Fibroblast of skin of abdomen (primary cell): ENCODE results near the gene VPS35L.
A peak's percentile ranks its signal among the peaks of the same experiment; 100 is the strongest.

Source experiments
- DNase-seq: peaks from one replicate; pipeline ENCODE4 v3.0.0-alpha.2; 2013

The VPS35L gene

GRCh38 chr16:19696961-19697360 is 141.5 kb downstream of the VPS35L start:
- no peak for DNase-seq

- DNase-seq, result no peak
Observed at GRCh38 chr16:19697756-19698318, 142.3 kb downstream of the VPS35L start.

- peak; percentile 49 for DNase-seq
Observed at GRCh38 chr16:19698480-19699465, 143.3 kb downstream of the VPS35L start.

- DNase-seq, result no peak
Observed at GRCh38 chr16:19699472-19699871, 144.0 kb downstream of the VPS35L start.

GRCh38 chr16:19700319-19700781 is 144.8 kb downstream of the VPS35L start:
- DNase-seq, result peak; percentile 16

GRCh38 chr16:19701091-19701490 is 145.6 kb downstream of the VPS35L start:
- peak; percentile 5 for DNase-seq

- DNase-seq, result no peak
Observed at GRCh38 chr16:19703172-19703889, 147.8 kb downstream of the VPS35L start.

- DNase-seq, result peak; percentile 43
Observed at GRCh38 chr16:19704321-19705145, 149.0 kb downstream of the VPS35L start.

- DNase-seq, result no peak
Observed at GRCh38 chr16:19705146-19705501, 149.6 kb downstream of the VPS35L start.

GRCh38 chr16:19705843-19706242 is 150.3 kb downstream of the VPS35L start:
- DNase-seq, result no peak

- no peak for DNase-seq
Observed at GRCh38 chr16:19706846-19707245, 151.3 kb downstream of the VPS35L start.

GRCh38 chr16:19707569-19708295 is 152.2 kb downstream of the VPS35L start:
- no peak for DNase-seq

- no peak for DNase-seq
Observed at GRCh38 chr16:19708296-19709205, 153.0 kb downstream of the VPS35L start.

- DNase-seq, result no peak
Observed at GRCh38 chr16:19709381-19710136, 154.1 kb downstream of the VPS35L start.

GRCh38 chr16:19710191-19710908 is 154.8 kb downstream of the VPS35L start:
- no peak for DNase-seq

GRCh38 chr16:19710991-19711545 is 155.6 kb downstream of the VPS35L start:
- no peak for DNase-seq

GRCh38 chr16:19711643-19712042 is 156.1 kb downstream of the VPS35L start:
- no peak for DNase-seq

GRCh38 chr16:19712418-19713058 is 157.0 kb downstream of the VPS35L start:
- no peak for DNase-seq
